Ramos (cell line): ENCODE measurements around the gene GTF2H3.
"Not testable (repeated sequence)": the region's sequence is repeated elsewhere in the genome, so short reads cannot be mapped to it uniquely, and the experiment has no call there.

ENCODE experiments used
- in situ Hi-C: fragments of 300-500 bp; cut with MboI; formaldehyde crosslinking; loops from one replicate; pipeline ENCODE4 v1.14.3; 2022; ENCODE audit warnings: low sequenced_read_pairs; ENCODE audit not compliant: unreplicated experiment

Gene GTF2H3

DNA sequence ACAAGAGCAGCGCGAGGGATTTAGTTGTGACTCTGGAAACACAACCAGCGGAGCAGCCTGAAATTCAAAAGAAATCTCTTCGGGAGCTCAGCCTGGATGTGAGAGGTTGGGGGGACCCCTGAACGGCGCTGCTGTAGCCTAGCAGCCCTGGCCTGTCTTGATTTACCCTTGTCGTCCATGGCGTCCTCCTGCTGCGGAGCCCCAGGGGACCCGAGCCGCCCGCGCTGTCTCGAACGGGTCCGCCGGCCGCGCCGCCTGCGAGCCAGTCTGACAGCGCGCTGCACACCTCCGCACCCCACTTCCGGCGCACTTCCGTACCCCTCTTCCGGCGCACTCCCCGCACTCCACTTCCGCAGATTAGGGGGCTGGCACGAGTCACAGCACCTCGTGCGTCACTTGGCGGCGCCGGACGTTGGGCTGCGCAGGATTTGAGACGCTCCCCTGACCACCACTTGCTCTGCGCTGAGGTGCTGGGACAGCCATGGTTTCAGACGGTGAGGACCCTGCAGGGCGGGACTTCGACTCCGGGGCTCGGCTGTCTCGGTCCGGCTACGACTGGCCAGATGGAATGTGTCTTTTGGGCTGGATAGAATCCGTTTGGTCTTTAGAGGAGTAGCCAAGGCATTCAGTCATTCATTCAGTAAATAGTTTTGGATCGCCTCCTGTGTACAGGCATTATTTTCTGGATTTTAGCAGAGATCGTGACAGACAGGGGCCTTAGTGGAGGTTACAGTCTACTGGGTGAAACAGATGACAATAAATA, at the start of gene GTF2H3, which contains the start of gene EIF2B1:
TSS of gene GTF2H3 (plus strand) at position 451 of the 763 bp plus-strand sequence. CDS start at position 482, 31 bp downstream.
TSS of gene EIF2B1 (minus strand) at position 308 of the 763 bp plus-strand sequence. CDS start at position 179, 129 bp downstream.
- in situ Hi-C loops = no loop called here

DNA sequence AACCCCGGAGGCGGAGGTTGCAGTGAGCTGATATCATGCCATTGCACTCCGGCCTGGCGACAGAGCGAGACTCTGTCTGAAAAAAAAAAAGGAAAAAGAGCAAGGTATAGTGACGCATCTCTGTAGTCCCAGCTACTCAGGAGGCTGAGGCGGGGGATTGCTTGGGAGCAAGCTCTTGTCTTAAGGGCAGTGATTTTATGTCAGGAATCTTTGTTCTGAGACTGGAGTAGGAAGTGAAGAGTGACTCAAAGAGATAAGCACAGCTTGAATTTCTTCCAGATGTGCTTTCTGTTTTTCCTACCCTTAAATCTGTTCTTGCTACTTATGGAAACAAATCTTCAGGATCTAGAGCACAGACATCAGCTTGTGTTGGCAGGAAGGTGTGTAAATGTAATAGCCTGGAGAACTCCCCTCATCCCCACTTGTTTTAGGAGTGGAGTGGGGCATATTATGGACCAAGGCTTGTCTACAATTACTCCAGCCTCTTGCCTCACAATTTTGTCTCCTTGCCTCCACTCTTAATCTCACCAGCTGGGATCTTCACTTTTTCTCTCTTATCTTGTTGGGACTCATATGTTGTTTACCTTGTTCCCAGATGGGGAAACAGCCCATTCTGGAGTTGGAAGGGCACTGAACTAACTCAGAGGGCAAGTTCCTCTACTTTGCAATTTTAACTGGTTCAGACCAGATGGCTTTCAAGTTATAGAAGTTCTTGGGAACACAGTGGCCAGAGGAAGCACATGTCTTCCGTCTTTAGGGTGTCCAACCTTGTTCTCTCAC, 41.7 kb upstream of the GTF2H3 start:
- in situ Hi-C loops = loop anchor here (10.0 kb wide), 1 partner anchor 327 kb away; no protein-coding TSS in a partner anchor

DNA sequence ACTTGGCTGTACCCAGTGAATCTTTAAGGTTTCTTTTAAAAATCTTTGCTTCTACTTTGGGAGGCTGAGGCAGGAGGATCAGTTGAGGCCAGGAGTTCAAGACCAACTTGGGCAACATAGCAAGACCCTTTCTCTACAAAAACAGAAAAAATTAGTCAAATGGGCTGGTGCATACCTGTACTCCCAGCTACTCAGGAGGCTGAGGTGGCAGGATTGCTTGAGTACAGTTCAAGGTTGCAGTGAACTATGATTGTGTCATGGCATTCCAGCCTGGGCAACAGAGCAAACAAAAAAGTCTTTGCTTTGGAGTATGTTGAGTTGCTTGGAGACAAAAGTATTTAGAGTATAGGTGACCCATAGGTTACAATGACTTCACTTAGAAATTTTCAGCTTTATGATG, 37.9 kb upstream of the GTF2H3 start:
- in situ Hi-C loops = loop anchor here (10.0 kb wide), 1 partner anchor 331 kb away; no protein-coding TSS in a partner anchor

DNA sequence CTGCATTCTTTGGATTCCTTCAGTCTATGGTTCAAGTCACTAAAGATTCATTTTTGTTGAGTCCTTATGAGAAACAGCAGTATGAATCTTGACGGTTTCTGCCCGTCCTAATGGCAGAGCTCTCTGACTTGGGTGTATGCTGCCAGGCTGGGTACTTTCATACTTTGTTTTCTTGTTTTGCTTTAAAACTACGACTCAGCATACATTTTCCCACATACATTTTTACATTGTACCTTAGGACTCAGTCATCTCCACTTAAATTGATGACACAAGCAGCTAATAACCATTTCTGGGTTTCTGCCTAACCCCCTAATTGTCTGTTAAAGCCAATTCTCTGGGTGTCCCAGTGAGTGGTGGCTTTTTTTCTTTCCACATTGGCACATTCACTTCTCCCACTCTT, 36.5 kb upstream of the GTF2H3 start:
- in situ Hi-C loops = loop anchor here (10.0 kb wide), 1 partner anchor 332 kb away; no protein-coding TSS in a partner anchor

DNA sequence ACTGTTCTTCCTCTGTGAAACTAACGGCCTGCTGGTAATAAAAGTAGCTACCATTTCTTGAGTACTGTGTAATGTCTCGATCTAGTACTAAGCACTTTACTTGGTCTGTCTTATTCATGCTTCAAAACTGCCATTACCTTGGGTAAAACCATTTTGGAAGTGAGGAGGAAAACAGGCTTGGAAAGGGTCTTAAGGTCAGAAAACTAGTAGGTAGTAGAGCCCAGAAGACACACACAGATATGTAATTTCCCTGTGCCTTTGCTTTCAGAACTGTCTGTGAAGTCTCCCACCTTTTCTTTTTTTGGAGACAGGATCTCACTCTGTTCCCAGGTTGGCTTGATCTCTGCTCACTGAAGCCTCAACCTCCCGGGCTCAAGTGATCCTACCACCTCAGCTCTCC, 35.1 kb upstream of the GTF2H3 start:
- in situ Hi-C loops = loop anchor here (10.0 kb wide), 1 partner anchor 334 kb away; no protein-coding TSS in a partner anchor

DNA sequence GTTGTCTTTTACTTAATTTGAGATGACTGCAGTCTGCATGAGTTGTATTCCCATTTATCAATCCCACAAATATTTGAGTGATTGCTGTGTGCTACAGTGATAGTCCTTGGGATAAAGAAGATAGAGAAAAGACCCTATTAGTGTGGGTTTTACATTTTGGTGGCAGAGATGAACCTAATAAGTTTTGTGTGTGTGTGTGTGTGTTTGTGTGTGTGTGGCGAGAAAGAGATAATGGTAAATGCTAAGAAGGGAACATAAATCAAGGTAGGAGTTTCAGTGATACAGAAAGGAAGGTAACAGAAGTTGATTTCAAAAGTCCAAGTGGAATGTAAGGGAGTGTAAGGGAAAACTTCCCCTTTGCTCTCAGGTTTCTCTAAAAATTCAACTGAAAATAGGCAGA, 34.3 kb upstream of the GTF2H3 start:
- in situ Hi-C loops = loop anchor here (10.0 kb wide), 1 partner anchor 335 kb away; no protein-coding TSS in a partner anchor

DNA sequence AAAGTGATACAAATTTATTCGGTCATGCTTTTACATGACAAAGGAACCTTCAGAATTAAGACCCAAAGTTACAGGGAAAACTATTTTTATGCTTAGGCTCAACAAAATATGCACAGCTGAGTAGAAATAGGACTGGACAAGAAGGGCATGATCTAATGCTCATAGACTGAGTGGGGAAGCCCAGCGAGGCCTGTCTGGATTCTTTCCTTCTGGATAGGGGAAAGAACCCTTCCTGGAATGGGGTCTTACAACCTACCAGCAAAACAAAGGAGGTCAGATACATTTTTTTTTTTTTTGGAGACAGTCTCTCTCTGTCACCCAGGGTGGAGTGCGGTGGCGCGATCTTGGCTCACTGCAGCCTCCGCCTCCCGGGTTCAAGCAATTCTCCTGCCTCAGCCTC, 33.9 kb upstream of the GTF2H3 start:
- in situ Hi-C loops = loop anchor here (10.0 kb wide), 1 partner anchor 335 kb away; no protein-coding TSS in a partner anchor

DNA sequence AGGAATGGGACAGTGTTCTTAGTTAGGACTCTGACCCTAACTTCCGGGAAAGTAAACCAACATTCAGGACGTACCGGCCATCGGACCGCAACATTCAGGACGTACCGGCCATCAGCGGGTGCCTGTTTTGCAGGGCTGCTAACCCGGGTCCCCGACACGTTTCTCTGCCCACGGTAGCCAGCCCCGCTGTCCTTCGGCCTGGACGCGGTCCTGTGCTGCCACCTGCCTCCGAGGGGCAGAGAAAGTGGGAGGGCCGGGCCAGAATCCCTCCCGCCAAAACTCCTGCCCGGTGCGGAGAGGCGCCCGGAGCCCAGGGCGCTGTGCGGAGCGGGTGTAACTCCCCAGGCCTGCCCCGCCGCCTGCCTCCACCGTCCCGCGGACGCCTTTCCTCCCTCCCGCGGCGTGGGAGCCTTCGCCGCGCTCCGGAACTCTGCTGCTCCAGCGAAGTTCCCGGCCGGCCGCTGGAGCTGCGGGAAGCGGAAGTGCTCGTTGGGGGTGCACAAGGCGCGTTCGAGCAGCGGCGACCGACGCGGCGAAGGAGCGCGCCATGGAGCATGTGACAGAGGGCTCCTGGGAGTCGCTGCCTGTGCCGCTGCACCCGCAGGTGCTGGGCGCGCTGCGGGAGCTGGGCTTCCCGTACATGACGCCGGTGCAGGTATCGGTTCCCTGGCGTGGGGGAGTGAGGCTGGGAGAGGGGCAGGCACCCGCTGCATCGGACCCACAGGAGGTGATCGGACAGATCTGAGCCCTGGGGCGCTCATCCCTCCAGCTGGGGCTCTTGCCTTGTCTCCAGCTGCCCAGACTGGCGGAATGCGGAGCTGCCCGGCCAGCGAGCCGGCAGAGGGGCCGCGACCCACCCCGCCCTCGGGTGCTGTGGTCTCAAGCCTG, 31.8 kb upstream of the GTF2H3 start, which contains the start of gene DDX55:
TSS of gene DDX55 (plus strand) at position 498 of the 888 bp plus-strand sequence. CDS start at position 548, 50 bp downstream.
- in situ Hi-C loops = no loop called here

DNA sequence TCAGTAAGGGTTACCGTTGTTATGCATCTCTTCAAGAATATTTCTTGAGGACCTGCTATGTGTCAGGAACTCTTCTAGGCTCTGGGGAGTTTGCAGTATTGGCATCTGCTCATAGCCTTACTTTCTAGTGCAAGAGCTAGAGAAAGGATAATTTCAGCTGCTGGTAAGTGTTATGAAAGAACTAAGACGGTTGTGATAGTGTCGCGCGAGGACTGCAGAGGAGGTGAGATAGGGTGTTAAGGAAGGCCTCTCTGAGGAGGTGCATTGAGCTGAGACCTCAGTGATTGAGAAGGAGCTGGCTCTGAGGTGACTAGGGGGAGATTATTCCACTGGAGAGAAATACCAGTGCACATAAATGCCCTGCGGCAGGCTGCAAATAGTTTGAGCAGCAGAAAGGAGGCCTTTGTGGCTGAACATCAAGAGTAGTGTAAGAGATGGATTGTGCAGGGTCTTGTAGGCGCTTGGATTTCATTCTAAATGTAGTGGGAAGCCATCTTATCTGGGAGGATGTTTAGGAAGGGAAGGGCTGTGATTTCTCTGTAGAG, 30.9 kb upstream of the GTF2H3 start:
- in situ Hi-C loops = no loop called here

DNA sequence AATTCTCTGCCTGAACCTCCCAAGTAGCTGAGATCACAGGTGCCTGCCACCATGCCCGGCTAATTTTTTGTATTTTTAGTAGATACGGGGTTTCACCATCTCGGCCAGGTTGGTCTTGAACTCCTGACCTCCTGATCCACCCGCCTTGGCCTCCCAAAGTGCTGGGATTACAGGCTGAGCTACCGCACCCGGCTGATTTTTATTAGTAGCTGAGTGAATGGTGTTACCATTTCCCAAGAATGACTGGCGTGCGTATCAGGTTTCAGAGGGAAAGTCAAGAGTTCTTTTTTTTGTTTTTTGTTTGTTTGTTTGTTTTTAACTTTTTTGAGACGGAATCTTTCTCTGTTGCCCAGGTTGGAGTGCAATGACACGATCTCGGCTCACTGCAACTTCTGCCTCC, 30.1 kb upstream of the GTF2H3 start:
- in situ Hi-C loops = not testable (repeated sequence)

DNA sequence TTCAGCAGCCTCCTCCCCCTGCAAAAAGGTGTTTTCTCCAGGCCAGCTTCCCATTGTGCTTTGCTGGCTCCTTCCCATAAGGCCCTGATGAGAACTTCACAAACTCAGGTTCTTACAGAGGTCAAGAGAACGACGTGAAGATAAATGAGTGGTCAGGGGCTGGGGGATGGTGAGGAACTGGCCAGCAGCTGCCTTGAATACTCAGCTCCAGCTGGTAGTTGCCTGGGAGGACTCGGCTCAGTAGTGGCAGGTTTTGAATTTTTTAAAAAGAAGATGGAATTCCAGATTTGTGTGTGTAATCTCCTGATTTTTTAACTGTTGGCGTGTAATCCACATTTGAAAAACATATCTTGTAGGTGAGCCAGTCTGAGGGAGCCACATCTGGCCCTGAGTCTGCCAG, 25.9 kb upstream of the GTF2H3 start:
- in situ Hi-C loops = no loop called here

DNA sequence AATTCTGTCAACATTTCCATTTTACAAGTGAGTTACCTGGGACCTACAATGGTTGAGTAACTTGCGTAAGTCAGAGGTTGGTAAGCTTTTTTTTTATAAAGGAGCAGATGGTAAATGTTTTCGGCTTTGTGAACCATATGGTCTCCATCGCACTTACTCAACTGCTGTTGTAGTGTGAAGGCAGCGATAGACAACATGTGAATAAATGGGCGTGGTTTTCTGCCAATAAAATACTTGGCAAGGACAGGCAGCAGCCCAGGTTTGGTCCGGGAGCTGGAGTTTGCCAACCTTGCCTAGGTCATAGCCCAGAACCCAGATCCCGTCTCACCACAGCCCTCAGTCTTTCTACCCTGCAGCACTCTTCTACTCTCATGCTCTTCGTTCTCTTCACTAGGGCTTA, 25.4 kb upstream of the GTF2H3 start:
- in situ Hi-C loops = no loop called here

DNA sequence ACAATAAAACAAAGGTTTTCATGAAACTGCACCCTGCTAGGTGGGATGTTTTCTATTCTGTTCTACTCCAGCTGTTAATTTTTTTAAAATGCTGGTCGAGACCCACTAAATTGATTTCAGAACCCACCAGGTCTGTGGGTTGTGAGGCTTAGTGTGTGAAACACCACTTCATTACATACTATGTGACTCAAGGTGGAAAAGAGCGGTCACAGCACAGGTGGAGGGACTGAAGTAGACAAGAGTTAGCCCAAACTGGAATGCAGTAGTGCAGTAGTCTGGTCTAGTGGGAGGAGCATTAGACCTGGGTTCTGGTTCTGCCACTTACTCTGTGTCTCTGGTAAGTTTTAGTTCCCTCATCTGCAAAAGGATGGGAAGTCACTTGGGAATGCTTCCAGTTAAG, 19.5 kb upstream of the GTF2H3 start:
- in situ Hi-C loops = no loop called here

DNA sequence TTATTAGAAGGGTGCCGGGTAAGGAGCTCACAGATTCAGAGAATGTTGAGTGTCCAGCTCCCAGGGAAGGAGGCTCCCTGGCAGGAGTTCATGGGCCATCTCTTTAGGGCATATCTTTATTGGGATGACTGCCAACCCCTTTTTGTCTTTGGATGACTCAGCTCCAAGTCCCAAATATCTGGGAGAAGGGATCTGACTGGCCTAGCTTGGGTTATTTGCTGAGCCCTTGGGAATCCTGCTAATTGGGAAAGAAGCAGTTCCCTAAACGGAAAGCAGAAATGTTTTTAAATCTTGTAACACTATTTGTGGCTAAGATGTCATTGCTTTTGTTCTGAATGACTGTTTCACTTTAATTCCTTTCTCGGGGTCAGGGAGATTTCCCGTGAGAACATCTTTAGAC, 19.1 kb upstream of the GTF2H3 start:
- in situ Hi-C loops = no loop called here

DNA sequence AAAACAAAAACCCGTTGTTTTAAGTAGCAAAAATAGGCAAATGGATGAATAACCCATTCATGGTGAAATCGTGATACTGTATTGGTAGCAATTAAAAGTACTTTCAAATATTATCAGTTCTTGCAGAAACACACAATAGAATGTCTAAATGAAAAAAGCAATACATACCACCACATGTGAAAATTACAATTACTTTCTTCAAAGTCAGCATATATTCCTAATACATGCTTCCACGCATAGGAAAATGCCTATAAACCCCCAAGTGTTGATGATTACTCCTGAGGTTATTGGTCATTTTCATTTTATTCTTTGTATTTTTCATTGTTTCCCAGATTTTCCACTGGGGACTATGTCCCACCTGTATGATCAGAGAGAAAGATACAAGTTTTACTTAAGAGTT, 16.5 kb upstream of the GTF2H3 start:
- in situ Hi-C loops = no loop called here

DNA sequence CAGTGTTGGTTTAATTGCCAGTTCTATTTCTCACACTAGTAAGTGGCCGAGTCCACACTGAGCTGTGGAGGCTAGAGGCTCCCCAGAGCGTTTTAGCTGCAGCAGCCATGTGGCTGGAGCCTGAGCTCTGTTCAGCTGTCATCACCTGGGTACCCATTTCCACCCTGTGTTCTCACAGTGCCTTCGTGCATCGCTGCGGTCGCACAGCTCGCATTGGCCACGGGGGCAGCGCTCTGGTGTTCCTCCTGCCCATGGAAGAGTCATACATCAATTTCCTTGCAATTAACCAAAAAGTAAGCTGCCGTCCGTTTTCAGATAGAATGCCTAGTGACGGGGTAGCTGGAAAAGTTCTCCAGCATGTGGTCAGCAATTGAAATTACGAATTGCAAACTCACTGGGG, 16.0 kb upstream of the GTF2H3 start:
- in situ Hi-C loops = no loop called here

DNA sequence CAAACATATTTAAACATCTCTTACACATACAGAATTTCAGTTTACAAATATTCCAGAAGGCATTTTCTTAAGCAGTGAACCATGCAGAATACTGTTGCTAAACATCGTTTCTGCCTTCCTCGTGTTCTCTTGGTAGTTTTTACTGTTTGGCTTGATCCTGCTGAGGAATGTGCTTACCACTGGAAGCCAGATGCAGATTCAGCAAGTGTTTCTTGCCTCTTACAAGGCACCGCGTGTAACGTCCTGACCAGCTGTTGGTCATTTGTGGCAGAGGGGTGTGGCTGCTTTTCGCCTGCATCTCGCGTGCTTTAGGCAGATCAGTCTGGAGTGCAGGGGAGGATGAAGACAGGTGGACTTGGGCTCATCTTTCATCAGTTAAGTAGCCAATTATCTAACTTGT, 12.5 kb upstream of the GTF2H3 start:
- in situ Hi-C loops = no loop called here

DNA sequence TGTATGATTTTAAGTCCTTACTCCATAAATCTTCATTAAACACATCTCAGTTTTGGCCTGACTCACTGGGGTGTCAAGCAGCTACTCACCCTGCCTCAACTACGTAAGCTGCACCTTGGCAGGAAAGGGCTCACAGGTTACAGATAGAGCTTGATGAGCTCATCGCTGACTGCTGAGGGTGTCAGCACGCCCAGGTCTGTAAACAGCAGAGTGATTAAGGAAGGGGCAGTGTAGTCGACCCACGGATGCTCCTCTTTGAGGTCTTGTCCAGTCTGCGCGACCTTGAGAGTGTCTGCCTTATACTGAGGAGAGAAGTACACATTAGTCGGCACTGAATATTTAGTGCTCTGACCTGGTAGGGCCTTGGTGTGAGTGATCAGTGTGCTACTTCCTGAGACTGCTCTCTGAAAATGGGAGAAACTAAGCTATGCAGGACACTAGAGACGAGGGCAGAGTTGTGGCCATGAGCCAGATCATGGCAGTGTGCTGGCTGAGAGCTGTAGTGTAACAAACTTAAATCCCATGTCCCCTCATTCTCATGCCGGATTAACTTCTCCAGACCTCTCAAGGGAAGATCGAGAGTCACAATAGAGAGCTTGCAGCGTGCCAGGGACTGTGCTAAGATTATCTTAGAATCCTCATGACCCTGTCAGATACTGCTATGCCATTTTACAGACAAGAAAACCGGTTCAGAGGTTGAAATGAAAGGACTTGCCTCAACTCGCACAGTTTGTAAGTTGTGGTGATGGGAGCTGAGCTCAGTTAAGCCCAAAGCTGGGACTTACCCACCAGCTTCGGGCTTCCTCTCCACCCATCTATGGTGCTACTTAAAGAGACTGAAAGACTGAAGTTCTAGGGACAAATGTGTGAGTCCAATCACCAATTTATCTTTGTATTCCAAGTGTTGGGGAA, 11.8 kb upstream of the GTF2H3 start:
- in situ Hi-C loops = no loop called here

DNA sequence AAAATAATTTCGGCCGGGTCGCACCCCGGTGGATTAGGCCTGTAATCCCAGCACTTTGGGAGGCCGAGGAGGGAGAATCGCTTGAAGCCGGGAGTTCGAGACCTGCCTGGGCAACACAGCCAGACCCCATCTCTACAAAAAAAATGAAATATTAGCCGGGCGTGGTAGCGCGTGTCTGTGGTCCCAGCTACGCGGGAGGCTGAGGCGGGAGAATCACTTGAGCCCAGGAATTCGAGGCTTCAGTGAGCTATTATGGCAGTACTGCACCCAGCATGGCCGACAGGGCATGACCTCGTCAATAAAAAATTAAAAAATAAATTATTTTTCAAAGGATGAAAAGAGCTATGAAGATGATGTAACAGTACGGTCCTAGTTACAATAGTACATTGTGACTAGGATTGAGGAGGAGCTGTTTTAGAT, 523 bp downstream of the GTF2H3 start:
- in situ Hi-C loops = no loop called here
